Measurements from ENCODE around the gene RND2.

Gene RND2

DNA sequence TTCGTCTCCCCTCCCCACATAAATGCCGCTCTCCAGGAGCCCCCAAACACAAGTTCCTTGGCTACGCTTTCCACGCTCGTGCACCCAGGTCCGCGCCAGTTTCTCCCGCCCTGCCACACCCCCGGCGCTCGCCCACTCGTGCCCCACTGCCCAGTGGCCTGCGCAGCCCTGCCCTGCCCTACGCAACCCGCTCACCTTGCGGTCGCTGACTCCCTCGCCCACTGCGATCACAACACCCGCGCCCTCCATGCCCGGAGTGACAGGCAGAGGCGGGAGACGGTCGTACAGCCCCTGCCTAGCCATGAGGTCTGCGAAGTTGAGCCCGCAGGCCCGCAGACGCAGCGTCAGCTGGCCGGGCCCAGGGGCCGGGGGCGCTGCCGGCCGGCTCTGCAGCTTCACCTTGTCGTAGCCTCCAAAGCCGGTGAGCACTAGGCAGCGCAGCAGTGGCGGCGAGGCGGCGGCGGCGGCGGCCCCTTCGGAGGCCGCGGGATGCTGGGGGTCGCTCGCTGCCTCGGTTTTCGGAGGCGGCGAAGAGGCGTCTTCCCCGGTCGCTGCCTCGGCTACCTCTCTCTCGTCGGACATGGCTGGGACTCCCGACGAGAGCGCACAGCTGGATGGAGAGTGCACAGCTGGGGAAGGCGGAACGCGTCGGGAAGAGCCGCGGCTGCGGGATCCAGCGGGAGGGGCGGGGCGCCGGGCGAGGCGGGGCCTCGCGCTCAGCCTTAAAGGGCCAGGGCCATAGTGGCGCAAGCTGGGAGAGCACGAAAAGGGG, 3.1 kb upstream of the RND2 start, which contains the start of gene VAT1:
Gene VAT1, minus strand, starts transcription at position 645 of the 772 bp plus-strand sequence. Its CDS starts 63 bp downstream, at position 582.
- TF ChIP-seq, protein P1, sequence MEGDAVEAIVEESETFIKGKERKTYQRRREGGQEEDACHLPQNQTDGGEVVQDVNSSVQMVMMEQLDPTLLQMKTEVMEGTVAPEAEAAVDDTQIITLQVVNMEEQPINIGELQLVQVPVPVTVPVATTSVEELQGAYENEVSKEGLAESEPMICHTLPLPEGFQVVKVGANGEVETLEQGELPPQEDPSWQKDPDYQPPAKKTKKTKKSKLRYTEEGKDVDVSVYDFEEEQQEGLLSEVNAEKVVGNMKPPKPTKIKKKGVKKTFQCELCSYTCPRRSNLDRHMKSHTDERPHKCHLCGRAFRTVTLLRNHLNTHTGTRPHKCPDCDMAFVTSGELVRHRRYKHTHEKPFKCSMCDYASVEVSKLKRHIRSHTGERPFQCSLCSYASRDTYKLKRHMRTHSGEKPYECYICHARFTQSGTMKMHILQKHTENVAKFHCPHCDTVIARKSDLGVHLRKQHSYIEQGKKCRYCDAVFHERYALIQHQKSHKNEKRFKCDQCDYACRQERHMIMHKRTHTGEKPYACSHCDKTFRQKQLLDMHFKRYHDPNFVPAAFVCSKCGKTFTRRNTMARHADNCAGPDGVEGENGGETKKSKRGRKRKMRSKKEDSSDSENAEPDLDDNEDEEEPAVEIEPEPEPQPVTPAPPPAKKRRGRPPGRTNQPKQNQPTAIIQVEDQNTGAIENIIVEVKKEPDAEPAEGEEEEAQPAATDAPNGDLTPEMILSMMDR (IDR thresholded peaks at IDR 0.05; ENCODE audit: control insufficient read depth, extremely low read depth, insufficient read depth), result no peak; the same call in 1 of the 2 replicates
- peak within 1 kb of the TSS; percentile 93 for H3K4me3 ChIP-seq (ENCODE audit: low read depth, low read length)
- no peak for DNase-seq (ENCODE audit: low read depth)

DNA sequence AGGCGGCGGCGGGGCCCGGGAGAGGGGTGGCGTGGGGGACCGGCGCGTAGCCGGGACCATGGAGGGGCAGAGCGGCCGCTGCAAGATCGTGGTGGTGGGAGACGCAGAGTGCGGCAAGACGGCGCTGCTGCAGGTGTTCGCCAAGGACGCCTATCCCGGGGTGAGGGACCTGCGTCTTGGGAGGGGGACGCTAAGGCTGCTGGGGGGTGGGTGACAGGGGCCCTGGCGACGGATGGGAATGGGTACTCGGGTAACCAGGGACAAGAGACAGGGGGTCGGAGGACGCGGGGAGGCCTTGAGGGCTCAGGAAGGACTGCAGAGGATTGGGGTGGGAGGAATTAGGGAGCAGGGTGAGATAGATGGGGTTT, 243 bp downstream of the RND2 start:
- TF ChIP-seq, protein P1 (IDR thresholded peaks at IDR 0.05; ENCODE audit: control insufficient read depth, extremely low read depth, insufficient read depth), result no peak

DNA sequence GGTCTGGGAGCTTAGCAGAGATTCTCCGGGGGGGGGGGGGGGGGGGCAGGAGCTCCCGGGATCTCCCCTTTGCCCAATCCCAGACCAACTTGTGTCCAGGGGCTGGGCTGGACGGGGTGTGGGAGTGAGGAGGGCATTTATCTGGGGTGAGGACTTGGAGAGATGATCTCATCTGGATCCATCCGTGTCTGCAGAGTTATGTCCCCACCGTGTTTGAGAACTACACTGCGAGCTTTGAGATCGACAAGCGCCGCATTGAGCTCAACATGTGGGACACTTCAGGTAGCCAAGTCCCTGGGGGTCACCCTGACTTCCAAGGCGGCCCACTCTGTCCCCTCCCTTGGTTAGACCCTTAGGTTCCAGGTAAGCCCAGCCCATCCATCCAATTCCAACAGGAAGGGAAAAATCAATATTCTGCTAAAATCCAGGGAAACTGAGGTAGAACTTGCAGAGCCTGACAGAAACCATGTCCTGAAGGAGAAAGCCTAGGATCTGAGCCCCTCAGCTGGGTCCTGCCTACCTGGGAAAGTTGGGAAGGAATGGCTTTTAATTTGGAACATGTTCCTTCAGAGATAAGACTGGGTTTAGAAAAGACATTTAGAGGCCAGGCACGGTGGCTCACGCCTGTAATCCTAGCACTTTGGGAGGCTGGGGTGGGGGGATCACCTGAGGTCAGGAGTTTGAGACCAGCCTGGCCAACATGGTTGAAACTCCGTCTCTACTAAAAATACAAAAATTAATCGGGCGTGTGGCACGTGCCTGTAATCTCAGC, 921 bp downstream of the RND2 start:
- DNase-seq (ENCODE audit: low read depth), result no peak
- TF ChIP-seq, protein P1 (IDR thresholded peaks at IDR 0.05; ENCODE audit: control insufficient read depth, extremely low read depth, insufficient read depth), result no peak
- H3K4me3 ChIP-seq (ENCODE audit: low read depth, low read length), result no peak overlapping the region

More for the DNA sequence above, 243 bp downstream of the RND2 start:
- no peak for DNase-seq (ENCODE audit: low read depth)
- H3K4me3 ChIP-seq (ENCODE audit: low read depth, low read length), result no peak overlapping the region

DNA sequence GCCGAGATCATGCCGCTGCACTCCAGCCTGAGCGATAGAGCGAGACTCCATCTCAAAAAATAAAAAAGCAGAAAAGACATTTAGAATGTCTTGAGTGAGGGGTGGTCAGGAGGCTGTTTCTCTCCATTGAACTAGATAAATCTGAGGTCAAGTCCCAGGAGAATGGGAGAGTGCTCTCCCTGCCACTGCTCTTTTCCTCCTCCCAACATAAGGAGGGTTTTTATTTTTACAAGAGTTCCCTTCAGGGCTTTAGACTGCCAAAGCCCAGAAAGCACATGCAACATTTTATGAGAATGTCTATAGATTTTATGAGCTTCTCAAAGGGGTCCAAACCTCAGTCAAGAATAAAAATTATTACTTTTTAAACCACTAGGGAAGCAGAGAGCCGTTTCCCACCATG, 1.6 kb downstream of the RND2 start:
- H3K4me3 ChIP-seq (ENCODE audit: low read depth, low read length), result no peak overlapping the region
- TF ChIP-seq, protein P1 (IDR thresholded peaks at IDR 0.05; ENCODE audit: control insufficient read depth, extremely low read depth, insufficient read depth), result no peak
- no peak for DNase-seq (ENCODE audit: low read depth)

DNA sequence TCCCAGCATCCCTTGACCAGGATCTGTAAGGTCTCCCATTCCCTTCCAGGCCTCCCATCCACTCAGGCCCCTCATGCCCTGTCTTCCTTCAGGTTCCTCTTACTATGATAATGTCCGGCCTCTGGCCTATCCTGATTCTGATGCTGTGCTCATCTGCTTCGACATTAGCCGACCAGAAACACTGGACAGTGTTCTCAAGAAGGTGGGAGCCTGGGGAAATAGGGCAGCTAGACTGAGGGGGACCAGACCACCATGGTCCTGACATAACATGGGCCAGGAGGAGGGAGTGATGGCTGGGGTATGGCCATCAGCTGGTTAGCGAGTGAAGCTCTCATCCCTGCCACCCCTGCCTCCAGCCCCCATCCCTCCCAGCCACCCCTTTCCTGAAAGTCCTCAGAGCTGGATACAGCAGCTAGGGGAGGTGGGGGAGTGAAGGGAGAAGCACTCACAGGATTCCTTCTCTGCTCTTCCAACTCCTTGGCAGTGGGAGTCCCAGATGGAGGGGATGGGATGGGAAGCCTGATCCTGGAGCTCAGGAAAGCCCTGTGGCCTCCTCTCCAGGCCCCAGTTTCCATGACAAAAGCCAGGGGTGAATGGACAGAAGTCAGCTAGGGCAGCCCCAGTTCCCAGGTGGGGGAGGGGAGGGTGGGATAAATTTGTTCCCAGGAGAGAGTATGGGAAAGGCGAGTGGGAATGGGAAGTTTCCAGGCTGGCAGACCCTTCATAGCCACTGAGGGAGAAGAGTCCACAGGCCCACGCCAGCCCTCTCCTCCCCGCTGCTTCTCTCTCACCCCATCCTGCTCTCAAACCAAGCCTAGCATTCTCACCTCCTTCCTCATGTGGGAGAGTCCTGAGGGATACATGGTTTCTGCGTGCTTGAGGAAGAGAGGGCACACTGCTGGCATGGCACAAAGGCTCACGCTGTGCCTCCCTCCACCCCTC, 2.3 kb downstream of the RND2 start:
- H3K4me3 ChIP-seq (ENCODE audit: low read depth, low read length), result no peak overlapping the region
- TF ChIP-seq, protein P1 (IDR thresholded peaks at IDR 0.05; ENCODE audit: control insufficient read depth, extremely low read depth, insufficient read depth), result no peak
- DNase-seq (ENCODE audit: low read depth), result no peak

DNA sequence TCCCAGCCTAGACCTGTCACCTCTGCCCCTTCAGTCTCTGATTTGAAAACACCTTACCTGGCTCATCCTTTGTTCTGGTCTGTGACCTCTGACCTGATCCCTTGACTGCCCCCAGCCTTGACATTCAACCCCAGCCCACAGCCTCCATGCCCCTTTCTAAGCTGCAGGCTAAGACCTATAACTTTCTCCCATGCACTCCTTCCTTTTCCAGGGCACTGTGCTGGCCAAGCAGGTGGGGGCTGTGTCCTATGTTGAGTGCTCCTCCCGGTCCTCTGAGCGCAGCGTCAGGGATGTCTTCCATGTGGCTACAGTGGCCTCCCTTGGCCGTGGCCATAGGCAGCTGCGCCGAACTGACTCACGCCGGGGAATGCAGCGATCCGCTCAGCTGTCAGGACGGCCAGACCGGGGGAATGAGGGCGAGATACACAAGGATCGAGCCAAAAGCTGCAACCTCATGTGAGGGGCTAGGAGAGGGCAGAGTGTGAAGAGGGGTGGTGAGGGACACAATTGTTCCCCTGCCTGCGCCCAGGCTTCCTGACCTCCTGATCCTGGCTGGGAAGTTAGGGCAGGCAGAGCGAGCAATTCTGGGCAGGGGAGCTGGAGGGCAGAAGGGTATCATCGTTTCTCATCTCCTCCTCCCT, 3.3 kb downstream of the RND2 start:
- no peak overlapping the region for H3K4me3 ChIP-seq (ENCODE audit: low read depth, low read length)
- TF ChIP-seq, protein P1 (IDR thresholded peaks at IDR 0.05; ENCODE audit: control insufficient read depth, extremely low read depth, insufficient read depth), result no peak
- no peak for DNase-seq (ENCODE audit: low read depth)

Data from LNCaP clone FGC (cell line).